Tibial nerve (tissue), 4 donors: Measurements from ENCODE around the gene USE1.
A peak's percentile ranks its signal among the peaks of the same experiment; 100 is the strongest.

Source experiments
- EP300 ChIP-seq, 2 donors: sonication (generic); formaldehyde crosslinking; IDR thresholded peaks; one replicate each; pipeline ENCODE4 v1.6.1; 2017; ENCODE audit warnings: antibody characterized with exemption in 2 of 2, mild to moderate bottlenecking in 1 of 2
- TF ChIP-seq, protein P1 (sequence below), 5 experiments: fragments of 200-600 bp in 3 of 5; fragments of 450-650 bp in 2 of 5; sonication (generic) in 3 of 5; IDR thresholded peaks; one replicate each; pipeline ENCODE4 v1.5.1; 2016 to 2019; ENCODE audit warnings: antibody characterized with exemption in 5 of 5, mild to moderate bottlenecking in 3 of 5, moderate library complexity in 2 of 5

DNA sequence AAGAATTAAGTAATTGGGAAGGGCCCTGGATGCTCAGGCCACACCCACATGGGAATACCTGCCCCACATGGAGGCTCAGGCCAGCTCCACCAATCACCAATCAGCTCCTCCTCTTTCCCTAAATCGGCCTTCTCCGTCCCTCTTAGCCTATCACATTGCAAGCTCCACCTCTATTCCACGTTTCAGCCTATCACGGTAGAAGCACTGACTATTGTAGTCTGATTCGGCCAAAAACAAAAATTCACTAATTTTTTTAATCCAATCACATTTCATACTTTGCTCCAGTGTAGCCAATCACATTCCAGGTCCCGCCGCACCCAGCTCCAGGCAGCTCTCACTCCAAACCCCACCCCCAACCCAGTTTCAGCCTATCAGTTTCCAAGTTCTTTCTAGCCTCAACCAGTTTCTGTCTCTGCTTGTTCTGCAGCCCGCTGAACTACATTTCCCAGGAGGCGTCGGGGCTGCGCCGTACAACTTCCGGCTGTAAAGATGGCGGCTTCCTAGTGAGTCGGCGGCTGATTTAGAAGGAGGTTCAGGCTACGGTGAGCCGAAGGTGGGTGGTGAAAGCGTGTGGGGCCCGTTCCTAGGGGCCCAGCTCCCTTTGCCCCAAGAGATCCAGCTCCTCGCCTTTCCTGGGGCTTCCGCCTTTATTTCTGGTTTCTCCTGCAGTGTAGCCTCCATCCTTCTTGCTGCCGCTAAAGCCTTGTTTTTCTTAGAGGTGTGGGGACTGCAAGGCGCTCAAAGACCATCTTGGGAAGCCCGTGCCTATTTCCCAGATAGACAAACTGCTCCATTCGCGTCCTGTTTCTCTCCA is 52.0 kb downstream of the USE1 start, which contains the start of gene BABAM1:
- TF ChIP-seq, protein P1, sequence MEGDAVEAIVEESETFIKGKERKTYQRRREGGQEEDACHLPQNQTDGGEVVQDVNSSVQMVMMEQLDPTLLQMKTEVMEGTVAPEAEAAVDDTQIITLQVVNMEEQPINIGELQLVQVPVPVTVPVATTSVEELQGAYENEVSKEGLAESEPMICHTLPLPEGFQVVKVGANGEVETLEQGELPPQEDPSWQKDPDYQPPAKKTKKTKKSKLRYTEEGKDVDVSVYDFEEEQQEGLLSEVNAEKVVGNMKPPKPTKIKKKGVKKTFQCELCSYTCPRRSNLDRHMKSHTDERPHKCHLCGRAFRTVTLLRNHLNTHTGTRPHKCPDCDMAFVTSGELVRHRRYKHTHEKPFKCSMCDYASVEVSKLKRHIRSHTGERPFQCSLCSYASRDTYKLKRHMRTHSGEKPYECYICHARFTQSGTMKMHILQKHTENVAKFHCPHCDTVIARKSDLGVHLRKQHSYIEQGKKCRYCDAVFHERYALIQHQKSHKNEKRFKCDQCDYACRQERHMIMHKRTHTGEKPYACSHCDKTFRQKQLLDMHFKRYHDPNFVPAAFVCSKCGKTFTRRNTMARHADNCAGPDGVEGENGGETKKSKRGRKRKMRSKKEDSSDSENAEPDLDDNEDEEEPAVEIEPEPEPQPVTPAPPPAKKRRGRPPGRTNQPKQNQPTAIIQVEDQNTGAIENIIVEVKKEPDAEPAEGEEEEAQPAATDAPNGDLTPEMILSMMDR (IDR thresholded peaks at IDR 0.05): peak in 2 of 5 experiments; percentile 53 to 54
- TF ChIP-seq EP300 (IDR thresholded peaks at IDR 0.05): peak; percentile 88 to 95
